Ectodermal cell (in vitro differentiated cells): ENCODE data around the gene THUMPD2.

Experiments
- H3K27ac ChIP-seq: 2 replicates; pipeline ENCODE4 v1.7.0; 2013; ENCODE audit warnings: mild to moderate bottlenecking, low read depth, low read length; ENCODE audit not compliant: insufficient read depth, poor library complexity, severe bottlenecking
- H3K27me3 ChIP-seq: 2 replicates; pipeline ENCODE4 v1.7.0; 2013; ENCODE audit warnings: mild to moderate bottlenecking, low read length; ENCODE audit not compliant: insufficient read depth, control insufficient read depth, poor library complexity, severe bottlenecking
- H3K36me3 ChIP-seq: one replicate; pipeline ENCODE4 v1.7.0; 2013; ENCODE audit warnings: low read length; ENCODE audit not compliant: control insufficient read depth, insufficient read depth
- H3K4me1 ChIP-seq: one replicate; pipeline ENCODE4 v1.7.0; 2013; ENCODE audit warnings: low read length; ENCODE audit not compliant: control insufficient read depth, insufficient read depth
- H3K4me3 ChIP-seq: 2 replicates; pipeline ENCODE4 v1.7.0; 2013; ENCODE audit warnings: low read depth, low read length, control low read depth; ENCODE audit not compliant: insufficient read depth
- H3K9me3 ChIP-seq: 2 replicates; pipeline ENCODE4 v1.7.0; 2013; ENCODE audit warnings: mild to moderate bottlenecking, low read length, moderate library complexity; ENCODE audit not compliant: control insufficient read depth
- WGBS, 2 experiments: methylation state at CpG; one replicate each; pipeline ENCODE4 v1.1.7; 2013; ENCODE audit warnings: missing lambda C conversion rate in 2 of 2; 5-methylcytosine and 5-hydroxymethylcytosine counted together

The THUMPD2 gene

GRCh38 chr2:39786761-39787522, 7.9 kb upstream of the THUMPD2 start:
- H3K27me3 ChIP-seq, result no peaks in the 10 kb centered on the region
- no peaks in the 10 kb centered on the region for H3K4me1 ChIP-seq
- no peaks in the 10 kb centered on the region for H3K36me3 ChIP-seq
- H3K27ac ChIP-seq, result no peak overlapping the region
- 87 to 96% methylated on average over 5 to 7 of the region's 7 CpGs for WGBS, 2 experiments
- no peak overlapping the region for H3K4me3 ChIP-seq
- H3K9me3 ChIP-seq, result no peaks in the 10 kb centered on the region

DNA sequence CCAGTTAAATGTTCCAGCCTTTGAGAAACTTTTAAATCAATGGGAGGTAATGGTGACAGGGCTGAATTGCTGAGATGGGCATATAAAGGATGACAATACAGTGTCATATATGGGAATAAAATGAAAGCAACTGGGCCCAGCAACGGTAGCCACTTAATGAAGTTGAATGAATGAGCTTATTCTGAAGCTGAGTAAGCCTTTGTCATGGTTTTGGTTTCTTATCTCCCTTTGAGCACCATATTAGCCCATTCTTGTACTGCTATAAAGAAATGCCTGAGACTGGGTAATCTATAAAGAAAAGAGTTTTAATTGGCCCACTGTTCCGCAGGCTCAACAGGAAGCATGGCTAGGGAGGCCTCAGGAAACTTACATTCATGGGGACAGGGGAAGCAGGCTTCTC, 3.5 kb upstream of the THUMPD2 start:
- no peaks in the 10 kb centered on the region for H3K9me3 ChIP-seq
- H3K36me3 ChIP-seq, result no peaks in the 10 kb centered on the region
- no peak overlapping the region for H3K27ac ChIP-seq
- H3K4me3 ChIP-seq, result no peak overlapping the region
- WGBS, 2 experiments, result 76 to 79% methylated on average over 2 of the region's 2 CpGs
- H3K4me1 ChIP-seq, result no peaks in the 10 kb centered on the region
- no peaks in the 10 kb centered on the region for H3K27me3 ChIP-seq

- H3K4me1 ChIP-seq, result peaks cover 4% of the 10 kb centered on the region
- no peak overlapping the region for H3K27ac ChIP-seq
- H3K36me3 ChIP-seq, result no peaks in the 10 kb centered on the region
- H3K9me3 ChIP-seq, result no peaks in the 10 kb centered on the region
- no peaks in the 10 kb centered on the region for H3K27me3 ChIP-seq
- WGBS, 2 experiments, result 89 to 100% methylated on average over 1 of the region's 1 CpG
- H3K4me3 ChIP-seq, result no peak overlapping the region
Observed at GRCh38 chr2:39781697-39782096, 2.6 kb upstream of the THUMPD2 start.

DNA sequence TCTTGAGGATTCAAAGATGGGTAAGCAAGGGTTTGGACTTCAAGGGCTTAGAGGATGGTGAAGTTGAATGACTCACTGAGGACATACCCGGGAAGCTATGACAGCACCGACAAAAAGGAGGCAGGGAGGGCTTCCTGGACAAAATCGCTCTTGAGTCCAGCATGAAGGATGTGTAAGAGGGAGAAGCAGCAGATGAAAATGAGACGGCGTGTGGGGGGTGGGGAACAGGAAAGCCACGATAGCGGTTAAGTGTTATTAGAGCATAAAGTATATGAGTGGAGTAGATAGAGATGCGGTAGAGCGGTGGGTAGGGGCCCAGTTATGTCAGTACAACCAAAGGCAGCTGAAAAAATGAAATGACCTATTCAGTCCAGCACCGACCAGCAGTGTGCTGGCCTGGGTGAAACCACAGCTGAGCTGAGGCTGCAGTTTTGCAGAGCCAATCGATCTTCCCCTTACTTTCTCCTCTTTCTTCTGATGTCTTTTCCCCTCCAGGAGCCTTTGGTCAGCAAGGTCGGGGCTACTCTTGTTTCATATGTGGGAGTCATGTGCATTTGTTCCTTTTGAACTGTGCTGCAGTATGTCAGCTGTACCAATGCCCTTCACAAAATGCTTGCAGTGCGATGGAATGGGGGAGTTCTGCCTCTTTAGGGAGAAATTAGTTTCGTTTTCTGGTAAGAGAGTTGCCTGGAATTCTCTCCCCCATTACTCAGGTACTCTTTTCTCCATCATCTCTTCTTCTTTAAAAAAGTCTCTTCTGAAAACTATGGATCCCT, 2.0 kb upstream of the THUMPD2 start:
- H3K36me3 ChIP-seq, result no peaks in the 10 kb centered on the region
- H3K27ac ChIP-seq, result no peak overlapping the region
- H3K4me1 ChIP-seq, result peaks cover 4% of the 10 kb centered on the region
- 87 to 90% methylated on average over 14 of the region's 14 CpGs for WGBS, 2 experiments
- no peak overlapping the region for H3K4me3 ChIP-seq
- no peaks in the 10 kb centered on the region for H3K9me3 ChIP-seq
- no peaks in the 10 kb centered on the region for H3K27me3 ChIP-seq

GRCh38 chr2:39779927-39780326, 869 bp upstream of the THUMPD2 start:
- Histone ChIP-seq H3K27ac (no peak overlapping the region), H3K4me1 (peaks cover 4% of the 10 kb centered on the region), H3K4me3 (no peak overlapping the region), H3K27me3 (no peaks in the 10 kb centered on the region), H3K9me3 (no peaks in the 10 kb centered on the region), H3K36me3 (no peaks in the 10 kb centered on the region)
- 90 to 97% methylated on average over 6 of the region's 6 CpGs for WGBS, 2 experiments

DNA sequence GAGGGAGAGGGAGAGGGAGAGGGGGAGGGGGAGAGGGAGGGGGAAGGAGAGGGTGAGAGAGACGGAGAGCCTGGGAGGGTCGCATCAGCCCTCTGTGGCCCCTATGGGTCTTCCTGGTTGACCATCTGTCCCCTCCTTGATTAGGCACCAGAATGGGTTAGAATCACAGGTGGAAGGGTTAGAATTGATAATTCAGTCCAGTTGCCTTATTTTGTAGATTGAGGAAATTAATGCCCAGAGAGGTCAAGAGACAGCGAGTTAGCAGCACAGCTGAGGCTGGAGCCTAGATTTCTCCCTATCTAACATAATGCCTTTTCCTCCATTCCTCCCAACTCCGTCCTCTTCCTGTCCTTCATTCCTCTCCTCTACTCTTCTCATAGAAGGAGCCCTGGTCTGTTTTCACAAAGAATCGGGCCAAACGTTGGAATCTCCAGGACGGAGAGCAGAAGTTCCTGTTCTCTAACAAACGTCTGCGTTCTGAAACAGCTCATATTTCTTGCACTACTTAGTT, 338 bp upstream of the THUMPD2 start:
- H3K9me3 ChIP-seq, result no peaks in the 10 kb centered on the region
- H3K27ac ChIP-seq, result no peak overlapping the region
- WGBS, 2 experiments, result 68 to 71% methylated on average over 9 of the region's 9 CpGs
- peaks cover 4% of the 10 kb centered on the region for H3K4me1 ChIP-seq
- no peaks in the 10 kb centered on the region for H3K27me3 ChIP-seq
- peak overlapping the region; percentile 80 for H3K4me3 ChIP-seq
- H3K36me3 ChIP-seq, result no peaks in the 10 kb centered on the region

- peaks cover 4% of the 10 kb centered on the region for H3K4me1 ChIP-seq
- WGBS, 2 experiments, result 0 to 15% methylated on average over 1 to 2 of the region's 2 CpGs
- H3K27me3 ChIP-seq, result no peaks in the 10 kb centered on the region
- H3K27ac ChIP-seq, result no peak overlapping the region
- no peaks in the 10 kb centered on the region for H3K36me3 ChIP-seq
- H3K4me3 ChIP-seq, result peak overlapping the region; percentile 80
- H3K9me3 ChIP-seq, result no peaks in the 10 kb centered on the region
Observed at GRCh38 chr2:39778233-39778632, 825 bp downstream of the THUMPD2 start.

DNA sequence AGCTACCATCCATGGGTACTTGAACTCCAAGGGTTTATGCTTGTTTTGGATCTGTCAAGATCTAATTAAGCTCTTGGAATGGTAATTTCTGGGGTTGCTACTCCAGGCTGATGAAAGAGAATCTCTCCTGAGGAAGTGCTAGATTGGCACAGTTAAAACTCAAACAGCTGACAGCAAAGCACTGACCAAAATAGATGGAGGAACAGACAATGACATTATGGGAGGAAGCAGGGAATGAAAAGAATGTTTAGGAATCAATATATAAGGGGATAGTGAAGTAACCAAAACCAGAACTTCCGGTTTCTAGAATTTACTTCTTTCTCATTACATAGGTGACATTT, 6.3 kb downstream of the THUMPD2 start:
- WGBS, 2 experiments, result 100% methylated on average over 1 of the region's 1 CpG; no CpG with 5 or more reads in 1 of the 2 experiments
- Histone ChIP-seq H3K9me3 (no peaks in the 10 kb centered on the region), H3K4me1 (peaks cover 4% of the 10 kb centered on the region), H3K27ac (no peak overlapping the region), H3K27me3 (no peaks in the 10 kb centered on the region), H3K36me3 (peaks cover 15% of the 10 kb centered on the region), H3K4me3 (no peak overlapping the region)

DNA sequence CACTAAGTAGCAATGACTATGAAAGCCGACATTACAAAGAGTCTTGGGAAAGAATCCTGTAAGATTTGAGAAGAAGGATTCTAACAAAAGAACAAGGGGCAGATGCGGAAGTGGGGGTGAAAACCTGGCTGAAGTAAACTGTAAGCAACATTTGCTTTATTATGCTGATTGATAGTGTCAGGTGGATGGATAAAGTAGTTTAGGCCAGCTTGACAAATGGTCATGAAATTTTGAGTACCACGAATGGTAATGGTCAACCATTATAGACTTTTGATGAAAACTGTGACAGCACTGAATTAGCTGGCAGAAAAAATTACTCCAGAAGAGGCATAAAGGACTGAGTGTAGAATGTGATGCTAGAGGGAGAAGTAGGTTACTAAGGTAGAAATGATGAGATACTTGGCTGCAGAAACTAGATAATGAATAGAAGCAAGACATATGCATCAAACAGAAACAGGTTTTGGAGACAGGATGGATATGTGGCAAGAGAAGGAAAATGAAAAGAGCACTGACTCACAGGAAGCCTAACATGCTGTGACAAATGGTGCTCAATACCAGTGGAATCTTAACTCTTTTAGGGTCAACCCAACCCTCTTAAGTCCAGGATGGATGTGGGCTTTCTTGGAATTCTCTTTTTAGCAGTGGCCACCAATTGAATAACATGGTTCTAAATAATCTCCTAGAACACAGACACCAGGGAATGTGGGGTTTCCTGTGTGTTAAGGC, 6.8 kb downstream of the THUMPD2 start:
- 83 to 85% methylated on average over 3 of the region's 3 CpGs for WGBS, 2 experiments
- peaks cover 2% of the 10 kb centered on the region for H3K4me1 ChIP-seq
- H3K27me3 ChIP-seq, result no peaks in the 10 kb centered on the region
- H3K27ac ChIP-seq, result no peak overlapping the region
- no peaks in the 10 kb centered on the region for H3K9me3 ChIP-seq
- H3K36me3 ChIP-seq, result peaks cover 15% of the 10 kb centered on the region
- no peak overlapping the region for H3K4me3 ChIP-seq

DNA sequence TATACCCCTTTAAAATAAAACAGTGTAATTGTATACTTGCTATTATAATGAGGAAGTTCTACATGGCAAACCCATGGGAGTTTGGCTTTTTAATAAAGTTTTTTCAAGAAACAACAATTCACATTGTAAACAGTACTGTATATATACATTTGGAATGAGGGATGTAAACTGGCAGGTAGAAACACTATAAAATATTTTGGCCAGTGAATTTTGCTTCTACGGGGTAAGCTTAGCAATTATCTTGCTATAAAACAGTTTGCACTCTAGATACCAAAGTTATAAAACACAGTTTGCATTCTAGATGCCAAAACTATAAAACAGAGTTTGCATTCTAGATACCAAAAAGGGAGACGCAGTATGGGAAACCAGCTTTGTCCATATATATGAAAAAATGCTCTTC, 16.6 kb downstream of the THUMPD2 start:
- no peaks in the 10 kb centered on the region for H3K27me3 ChIP-seq
- no peaks in the 10 kb centered on the region for H3K9me3 ChIP-seq
- peaks cover 6% of the 10 kb centered on the region for H3K36me3 ChIP-seq
- 87 to 88% methylated on average over 2 of the region's 2 CpGs for WGBS, 2 experiments
- H3K27ac ChIP-seq, result no peak overlapping the region
- no peak overlapping the region for H3K4me3 ChIP-seq
- no peaks in the 10 kb centered on the region for H3K4me1 ChIP-seq
